Stimulated activated CD8-positive, alpha-beta memory T cell treated with anti-CD3 and anti-CD28 coated beads, Interleukin-4, amount 100 ng/mL, for 1 hour (primary cell): ENCODE results near the gene ERC1.
"Not testable (repeated sequence)": the region's sequence is repeated elsewhere in the genome, so short reads cannot be mapped to it uniquely, and the experiment has no call there.

Experiments used
- DNase-seq, 2 donors: peaks; one replicate each; pipeline ENCODE4 v3.0.0-alpha.2; 2020; ENCODE audit warnings: low read depth in 2 of 2, low spot score in 1 of 2

Gene ERC1

DNA sequence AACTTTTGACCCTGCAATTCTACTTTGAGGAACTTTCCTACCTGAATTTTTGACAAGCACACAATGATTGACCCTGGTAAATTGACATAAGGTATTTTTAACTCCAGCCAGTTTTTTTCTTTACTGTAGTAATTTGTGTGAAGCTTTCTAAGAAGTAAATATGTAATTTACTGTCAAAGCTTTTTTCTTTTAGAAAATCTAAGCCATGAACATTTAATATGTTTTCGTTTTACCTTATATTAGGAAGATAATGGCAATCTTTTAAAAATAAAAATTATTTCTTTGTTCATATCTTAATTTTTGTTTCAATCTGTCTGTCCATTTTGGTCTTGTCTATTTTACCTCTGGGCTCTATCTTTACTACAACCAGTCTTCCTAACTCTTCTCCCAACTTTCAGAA, 323.5 kb downstream of the ERC1 start:
- no peak for DNase-seq

DNA sequence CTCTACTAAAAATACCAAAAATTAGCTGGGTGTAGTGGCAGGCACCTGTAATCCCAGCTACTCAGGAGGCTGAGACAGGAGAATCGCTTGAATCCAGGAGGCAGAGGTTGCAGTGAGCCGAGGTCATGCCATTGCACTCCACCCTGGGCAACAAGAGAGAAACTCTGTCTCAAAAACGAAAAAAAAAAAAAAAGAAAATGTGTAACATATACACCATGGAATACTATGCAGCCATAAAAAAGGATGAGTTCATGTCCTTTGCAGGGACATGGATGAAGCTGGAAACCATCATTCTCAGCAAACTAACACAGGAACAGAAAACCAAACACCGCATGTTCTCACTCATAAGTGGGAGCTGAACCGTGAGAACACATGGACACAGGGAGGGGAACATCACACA, 326.0 kb downstream of the ERC1 start:
- DNase-seq, result not testable (repeated sequence)

DNA sequence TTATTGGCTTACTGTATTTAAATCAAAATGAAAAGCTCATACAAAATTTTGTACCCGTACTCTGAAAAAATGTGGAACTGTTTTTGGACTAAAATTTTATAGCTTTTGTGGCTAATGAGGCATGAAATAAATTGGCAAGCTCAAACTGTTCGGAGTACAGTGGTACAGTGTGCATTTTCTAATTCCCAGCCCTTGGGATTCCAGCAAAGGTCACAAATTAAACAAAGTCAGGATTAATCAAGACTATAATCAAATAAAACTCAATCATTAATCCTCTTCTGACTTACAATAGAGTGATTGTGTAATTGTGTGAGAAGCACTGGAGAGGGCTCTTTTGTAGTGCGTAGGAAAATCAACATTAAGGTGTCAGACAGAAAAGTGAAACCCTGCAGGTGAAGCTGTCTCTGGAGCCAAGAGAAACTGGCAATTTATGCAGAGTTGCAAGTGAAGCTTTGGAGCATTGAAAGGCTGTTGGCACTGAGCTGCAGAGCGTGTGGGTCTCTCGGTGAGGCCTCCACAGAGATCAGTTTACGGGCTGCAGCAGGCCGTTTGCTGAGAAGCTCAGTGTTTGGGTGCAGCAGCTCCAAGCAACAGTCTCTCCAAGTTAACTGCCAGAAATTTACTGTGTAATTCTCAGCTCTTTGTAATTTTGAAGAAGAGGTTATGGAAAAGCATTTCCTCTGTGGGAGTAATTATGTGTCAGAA, 327.5 kb downstream of the ERC1 start:
- DNase-seq, result no peak

DNA sequence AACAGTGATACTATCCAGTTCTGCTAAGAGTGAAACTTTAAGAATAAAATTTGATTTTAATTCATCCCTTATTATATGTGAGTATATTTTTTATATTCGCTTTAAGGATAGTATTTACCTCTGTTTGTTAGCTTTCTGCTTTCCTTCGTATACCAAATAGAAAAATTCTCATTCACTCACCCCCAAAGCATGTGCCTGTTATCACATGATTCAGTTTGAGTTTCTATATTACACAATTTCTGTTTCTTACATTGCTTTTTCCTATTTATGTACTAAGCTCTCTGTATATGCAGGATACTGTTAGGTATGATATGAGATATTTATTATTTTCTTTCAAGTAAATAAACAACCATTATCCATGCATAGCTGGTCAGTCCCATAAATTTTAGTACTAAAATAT, 328.2 kb downstream of the ERC1 start:
- no peak for DNase-seq

DNA sequence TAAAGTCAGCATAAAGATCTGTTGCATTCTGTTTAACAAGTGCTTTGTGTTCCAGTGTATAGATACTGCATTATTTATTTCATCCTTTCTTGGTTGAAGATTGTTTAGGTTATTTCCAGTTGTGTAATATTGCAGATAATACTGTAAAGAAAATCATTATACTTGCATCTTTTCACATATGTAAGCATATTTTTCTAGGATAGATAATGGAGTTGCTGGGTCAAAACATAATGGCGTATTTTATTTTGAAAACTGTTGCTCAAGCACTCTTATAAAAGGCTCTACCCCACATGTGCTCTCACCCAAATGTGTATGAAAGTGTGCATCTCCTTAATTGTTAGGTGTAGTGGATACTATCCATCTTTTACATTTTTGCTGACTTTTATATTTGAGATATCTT, 329.0 kb downstream of the ERC1 start:
- no peak for DNase-seq

DNA sequence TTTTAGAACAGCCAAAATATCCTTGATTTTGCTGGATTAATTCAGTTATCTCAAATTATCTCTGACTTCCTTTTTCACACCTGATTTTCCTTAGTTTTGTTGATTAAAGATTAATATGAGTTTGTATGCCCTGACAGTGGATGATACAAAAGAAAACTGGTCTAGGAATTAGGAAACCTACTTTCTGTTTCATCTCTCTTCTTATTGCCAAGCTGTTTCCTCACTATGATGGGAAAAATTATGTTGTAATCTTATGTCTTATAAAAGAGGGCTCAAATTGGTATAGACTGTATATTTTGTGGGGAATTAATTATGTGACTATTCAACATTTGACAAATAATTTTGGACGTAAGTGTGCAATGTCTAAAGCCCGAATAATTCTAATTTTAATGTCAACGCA, 331.8 kb downstream of the ERC1 start:
- DNase-seq, result no peak

DNA sequence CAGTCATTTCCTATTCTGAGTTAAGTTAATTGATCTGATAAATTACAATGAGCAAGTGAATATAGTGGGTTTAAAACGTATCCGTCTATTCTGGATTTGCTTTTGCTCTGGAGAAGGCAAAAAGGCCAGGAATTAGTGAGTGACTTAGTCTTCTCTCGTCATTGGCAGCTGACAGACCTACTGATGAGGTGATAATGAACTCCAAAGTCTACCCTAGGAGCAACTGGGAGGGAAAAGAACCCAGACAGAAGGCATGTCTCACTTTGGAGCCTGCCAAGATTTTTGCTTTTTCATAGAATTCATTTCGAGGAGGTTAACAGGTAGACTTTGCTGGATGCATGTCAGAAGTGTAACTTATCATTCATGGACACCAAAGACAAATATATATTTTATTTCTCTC, 333.1 kb downstream of the ERC1 start:
- DNase-seq, result no peak

DNA sequence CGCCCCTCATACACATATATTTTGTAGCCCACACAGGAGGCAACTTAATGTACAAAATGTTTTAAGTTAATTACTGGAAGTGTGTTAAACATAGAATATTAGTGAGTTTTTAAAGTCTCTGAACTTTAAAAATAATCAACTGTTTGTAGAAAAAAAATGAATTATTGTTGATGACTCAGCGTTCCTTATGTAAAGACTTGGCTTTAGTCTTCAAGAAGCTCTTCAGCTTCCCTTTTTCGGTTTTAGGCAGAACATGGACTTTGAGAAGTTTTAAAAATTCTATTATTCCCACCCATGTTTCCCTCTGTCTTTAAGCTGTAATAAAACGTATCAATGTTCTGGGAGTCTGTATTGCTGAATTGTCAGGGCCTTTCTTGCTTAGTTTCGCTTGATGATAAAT, 333.9 kb downstream of the ERC1 start:
- no peak for DNase-seq

DNA sequence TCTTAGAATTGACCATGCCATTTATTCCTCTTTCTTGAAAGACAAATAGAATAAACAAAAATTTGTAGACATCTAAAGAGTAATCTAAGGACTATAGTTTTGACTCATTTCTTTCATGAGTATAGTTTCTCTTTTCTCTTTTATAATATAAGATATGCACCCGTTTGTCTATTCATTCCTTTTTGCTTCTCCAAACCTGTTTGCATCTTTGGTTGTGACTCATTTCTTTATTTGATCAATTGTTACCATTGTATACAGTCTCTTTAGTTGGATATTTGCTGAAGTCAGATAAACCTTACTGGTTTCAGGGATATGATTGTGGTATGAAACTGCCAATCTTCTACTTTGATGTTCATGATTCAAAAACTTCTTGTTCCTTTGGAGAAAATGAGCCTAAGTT, 334.6 kb downstream of the ERC1 start:
- DNase-seq, result no peak

DNA sequence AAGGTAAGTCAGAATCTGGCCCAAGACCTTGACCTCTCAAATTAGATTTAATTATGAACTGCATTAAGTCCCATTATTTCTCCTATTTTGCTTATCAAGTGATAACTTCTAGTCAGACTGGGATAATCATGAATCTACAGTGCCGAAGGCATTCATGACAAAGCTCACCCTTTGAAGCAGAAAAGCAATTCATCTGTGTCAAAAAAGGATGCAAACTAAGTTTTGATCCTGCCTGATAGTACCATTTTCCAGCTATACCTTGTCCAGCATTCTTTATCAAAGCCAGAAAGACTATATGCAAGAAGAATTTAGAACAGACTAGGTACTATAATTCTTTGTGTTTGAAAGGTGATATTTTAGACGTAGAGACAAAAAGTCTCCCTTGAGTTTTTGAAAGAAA, 335.2 kb downstream of the ERC1 start:
- DNase-seq, result no peak

DNA sequence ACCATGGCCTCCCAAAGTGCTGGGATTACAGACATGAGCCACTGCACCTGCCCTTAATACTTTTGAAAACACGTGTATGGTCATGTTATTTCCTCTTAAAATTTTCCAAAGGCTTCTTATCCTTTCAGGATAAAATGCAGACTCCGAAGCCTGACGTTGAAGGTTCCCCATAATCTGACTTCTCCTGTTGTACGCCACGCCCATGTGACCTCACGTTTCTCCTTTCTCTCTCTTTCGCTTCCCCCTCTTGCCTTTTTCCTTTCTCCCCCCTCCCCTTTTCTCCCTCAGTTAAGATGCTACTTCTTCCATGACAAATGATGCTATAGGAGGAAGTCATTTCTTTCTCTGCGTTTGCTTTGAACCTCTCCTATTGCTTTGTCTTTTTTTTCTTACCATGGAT, 337.4 kb downstream of the ERC1 start:
- DNase-seq, result no peak

DNA sequence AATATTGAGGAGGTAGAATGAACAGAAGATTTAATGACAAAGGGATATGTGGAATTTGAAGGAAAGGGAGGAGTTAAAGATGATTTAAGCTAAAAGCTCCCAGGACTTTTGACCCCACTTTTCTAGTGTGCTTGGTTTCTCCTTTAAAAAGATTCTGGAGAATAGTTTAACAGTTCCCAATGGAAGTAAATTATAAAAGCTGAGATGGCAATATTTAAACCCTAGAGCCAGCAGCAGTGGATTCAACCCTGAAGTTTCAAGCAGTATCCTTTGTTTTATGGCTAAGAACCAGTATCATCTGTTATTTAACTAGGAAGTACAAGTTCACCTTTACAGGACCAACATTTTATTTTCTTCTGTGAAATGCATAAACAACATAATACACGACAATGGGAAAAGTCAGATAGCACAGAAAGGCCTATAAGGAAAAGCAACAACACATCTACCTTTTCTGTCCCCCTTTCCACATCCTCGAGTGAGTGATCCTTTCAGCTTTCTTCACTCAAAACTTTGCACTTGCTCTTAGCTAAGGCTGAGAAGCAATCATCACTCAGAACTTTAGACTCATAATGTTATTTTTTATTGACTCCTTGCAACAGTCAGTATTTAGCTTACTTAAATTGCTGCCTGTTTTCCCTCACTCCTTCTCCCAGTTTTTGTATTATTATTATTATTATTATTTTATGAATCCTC, 338.9 kb downstream of the ERC1 start:
- DNase-seq, result no peak

DNA sequence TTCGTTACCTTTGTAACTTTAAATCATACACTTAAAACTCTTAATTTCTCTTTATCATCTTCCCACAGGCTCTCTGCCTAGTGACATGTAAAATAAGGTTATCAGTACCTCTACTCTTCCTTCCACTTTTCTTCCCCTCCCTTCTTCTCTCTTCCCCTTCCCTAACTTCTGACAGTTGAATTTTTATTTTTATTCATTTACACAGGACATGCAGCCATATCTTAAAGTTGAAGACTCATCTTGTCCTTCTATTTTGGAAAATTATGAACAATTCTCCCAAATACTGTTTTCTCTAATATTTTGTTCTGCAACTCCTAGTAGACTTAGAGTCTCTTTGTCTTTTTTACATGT, 339.4 kb downstream of the ERC1 start:
- no peak for DNase-seq

DNA sequence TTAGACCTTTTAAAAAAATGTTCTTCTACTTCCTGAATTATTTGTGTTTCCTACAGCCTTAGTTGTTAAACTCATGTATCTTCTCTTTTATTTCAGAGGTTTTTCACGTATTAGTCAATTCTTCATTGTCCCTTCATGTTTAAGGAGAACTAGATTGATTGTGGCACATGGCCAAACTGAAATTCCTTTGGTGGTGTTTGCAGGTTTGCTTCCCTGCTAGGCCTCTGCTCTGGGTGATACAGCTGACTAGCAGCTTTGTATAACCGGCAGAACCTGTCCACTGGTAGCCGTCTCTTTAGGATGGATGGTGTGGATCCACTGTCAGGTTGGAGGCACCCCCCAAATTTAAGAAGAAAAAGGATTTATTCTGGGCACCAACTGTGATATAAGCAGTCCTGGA, 341.3 kb downstream of the ERC1 start:
- no peak for DNase-seq

DNA sequence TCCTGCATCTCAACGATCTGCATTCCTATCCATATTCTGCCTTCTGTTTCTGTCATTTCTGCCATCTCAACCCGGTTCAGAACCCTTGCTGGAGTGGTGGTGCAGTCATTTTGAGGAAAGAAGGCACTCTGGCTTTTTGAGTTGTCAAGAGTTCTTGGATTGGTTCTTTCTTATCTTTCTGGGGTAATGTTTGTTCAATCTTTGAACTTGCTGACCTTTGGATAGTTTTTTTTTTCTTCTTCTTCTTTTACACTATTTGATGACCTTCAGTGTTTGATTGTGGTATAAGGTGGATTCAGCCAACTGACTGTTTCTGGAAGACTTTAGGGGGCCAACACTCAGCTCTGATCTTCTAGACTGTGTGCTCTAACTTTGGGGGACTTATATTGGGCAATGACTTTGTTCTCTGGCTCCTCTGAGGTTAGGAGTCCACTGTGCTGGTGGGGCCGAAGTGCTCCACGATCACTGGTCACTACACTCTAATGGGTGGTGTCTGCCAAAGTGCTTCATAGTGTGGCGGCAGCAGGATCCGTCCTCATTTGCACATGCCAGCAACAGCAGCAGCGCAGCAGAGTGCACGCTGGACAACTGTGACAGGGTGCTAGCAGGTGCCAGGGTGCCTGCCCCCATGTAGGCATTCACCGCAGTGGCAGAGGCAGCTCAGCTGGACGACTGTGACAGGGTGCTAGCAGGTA, 347.6 kb downstream of the ERC1 start:
- DNase-seq, result no peak

DNA sequence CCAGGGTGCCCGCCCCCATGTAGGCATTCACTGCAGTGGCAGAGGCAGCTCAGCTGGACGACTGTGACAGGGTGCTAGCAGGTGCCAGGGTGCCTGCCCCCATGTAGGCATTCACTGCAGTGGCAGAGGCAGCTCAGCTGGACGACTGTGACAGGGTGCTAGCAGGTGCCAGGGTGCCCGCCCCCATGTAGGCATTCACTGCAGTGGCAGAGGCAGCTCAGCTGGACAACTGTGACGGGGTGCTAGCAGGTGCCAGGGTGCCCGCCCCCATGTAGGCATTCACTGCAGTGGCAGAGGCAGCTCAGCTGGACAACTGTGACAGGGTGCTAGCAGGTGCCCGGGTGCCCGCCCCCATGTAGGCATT, 348.1 kb downstream of the ERC1 start:
- DNase-seq, result not testable (repeated sequence)

DNA sequence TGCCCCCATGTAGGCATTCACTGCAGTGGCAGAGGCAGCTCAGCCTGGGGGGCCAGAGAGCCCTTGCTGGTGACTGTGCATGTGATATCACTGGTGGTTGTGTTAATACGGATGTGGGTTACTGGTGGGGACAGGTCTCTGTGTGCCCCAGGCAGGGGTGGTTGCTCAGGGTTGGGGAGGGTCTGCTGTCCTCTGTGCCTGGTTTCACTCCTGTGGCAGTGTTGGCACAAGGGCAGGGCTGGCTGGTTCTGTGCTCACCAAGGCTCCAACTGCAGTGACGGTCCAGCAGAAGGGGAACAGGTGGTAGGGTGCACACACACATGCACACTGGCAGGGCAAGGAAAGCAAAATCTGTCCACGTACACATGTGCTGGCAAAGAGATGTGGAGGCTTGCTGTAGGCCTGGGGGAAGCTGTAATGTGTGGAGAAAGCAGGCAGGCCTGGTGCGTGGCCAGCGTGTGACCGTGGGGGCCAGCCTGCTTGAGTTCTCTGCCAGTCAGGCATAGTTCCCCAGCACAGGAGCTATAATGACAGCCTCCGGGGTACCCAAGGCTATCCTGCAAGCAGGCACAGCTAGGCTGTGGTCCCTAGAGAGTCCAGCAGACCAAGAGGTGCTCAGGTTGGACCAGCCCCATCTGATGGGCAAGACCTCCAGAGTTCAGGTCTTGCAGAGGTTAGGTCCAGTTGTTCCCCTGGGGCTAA, 348.7 kb downstream of the ERC1 start:
- DNase-seq, result no peak

DNA sequence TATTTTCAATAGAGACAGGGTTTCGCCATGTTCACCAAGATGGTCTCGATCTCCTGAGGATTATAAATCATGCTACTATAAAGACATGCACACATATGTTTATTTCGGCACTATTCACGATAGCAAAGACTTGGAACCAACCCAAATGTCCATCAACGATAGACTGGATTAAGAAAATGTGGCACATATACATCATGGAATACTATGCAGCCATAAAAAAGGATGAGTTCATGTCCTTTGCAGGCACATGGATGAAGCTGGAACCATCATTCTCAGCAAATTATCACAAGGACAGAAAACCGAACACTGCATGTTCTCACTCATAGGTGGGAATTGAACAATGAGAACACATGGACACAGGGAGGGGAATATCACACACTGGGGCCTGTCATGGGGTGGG, 350.2 kb downstream of the ERC1 start:
- DNase-seq, result not testable (repeated sequence)

DNA sequence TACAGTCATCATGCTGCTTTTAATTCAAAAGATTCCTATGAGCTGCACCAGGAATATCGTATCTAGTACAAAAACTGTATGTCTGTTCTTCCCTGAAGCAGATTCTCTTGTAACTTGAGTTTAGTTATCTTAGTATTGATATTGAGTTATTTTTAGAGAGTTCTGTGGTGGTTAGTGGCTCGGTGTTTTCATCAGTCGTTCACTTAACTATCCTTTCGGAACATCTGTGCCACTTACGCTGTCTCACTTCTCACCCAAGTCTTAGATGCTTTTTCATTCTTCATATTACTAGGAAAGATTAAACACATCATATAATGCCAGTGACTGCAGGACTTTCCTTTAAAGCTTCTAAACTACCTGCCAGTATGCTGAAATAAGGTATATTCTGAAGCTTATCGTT, 352.4 kb downstream of the ERC1 start:
- DNase-seq, result no peak

DNA sequence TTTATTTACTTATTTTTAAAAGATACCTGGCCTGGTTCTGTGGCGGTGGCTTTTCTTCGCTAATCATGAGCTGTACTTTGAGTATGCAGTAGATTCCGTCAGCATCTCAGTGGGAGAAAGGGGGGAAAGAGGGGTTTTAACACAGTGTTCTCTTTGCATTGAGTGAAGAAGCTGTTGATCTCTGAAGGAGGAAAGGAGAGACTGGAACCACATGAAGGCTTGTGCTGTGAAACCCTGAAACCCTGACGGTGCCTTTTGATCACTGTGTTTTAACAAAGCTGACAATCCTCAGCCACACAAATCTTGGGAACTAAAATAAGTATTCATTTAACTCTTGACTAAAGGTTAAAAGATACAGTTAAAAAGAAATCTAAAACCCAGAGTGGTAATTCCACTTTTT, 353.2 kb downstream of the ERC1 start:
- no peak for DNase-seq

DNA sequence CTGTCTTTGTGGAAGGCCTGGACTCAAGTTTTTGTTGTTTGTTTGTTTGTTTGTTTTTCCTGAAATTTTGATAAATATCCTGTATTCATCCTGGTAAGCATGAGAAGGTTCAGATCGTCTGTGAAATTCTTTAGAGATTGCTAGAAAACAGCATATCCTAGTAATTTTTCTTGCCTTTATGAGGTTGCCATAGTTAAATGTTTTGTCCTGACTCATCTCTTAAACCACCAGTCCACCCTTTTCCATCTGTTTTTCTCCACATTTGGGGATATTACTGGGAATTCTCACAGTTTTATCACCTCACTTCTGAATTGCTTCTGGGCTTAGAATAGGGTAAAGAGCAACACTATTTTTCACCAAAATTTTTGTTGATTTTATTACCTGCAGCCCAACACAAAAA, 355.1 kb downstream of the ERC1 start:
- DNase-seq, result no peak

DNA sequence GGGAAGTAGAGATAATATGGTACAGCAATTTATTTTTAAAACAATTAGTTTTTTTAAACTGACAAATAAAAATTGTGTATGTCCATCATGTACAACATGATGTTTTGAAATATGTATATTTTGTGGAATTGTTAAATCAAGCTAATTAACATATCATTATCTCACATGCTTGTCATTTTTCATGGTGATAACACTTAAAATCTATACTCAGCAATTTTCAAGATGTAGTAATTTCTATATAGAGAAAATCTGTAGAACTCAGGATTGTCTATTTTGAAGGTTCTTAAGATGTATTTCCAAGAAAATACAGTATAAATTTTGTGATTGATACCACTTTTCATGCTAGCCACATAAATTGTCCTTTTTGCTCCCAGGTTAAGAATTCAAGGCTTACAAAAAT, 356.3 kb downstream of the ERC1 start:
- DNase-seq, result no peak
